Measurements from ENCODE around the gene CHP1. TPM values are rescaled to one million over a fixed set of nuclear protein-coding genes. Genes with fewer than 3 reads are reported as not detected.

The CHP1 gene
- polyA plus RNA-seq, 3 donors = 57.2 to 67.2 (median 58.8) TPM

DNA sequence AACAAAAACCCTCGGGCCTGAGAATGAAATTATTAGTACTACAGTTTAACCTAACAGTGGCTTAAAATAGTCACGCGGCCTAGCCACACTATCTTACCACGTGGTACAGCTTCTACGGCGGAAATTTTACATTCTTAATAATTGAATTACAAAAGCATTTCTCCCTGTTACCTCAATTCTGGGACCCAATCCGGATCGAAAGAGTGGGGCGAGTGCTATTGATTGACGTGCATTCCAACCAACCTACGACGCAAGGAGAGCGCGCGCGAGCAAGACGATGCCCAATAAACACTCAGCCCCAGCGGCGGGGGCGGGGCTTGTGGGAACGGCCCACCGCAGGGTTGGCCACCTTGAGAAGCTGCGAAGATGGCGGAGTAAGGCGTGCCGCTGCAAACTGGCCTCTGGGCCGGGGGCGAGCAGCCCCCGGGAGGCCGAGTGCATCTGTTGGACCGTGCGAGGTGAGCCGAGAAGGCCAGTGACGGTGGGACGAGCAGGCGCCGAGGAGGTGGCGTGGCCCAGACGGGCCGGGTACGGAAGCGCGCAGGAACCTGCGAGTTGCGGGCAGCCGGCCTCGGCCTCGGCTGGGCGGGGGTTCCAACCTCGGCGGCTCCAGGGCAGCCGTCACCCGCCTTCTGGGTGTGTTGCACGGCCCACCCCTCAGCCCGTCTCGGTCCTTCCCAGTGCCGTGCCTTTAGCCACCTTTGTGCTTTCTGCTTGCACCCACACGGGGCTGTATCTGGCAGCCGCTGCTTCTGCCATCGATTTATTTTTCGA is 52.8 kb downstream of the CHP1 start:
- Mint-ChIP-seq H3K4me3 (peak overlapping the region; percentile 92 to 93), H3K4me1 (peaks cover 37% of the 10 kb centered on the region), H3K9me3 (peaks cover 0 to 3% (median 0%) of the 10 kb centered on the region in 7 donors), H3K27ac (peak overlapping the region; percentile 93 to 99 (median 95)), H3K36me3 (peaks cover 38 to 56% of the 10 kb centered on the region in 2 donors), H3K27me3 (ENCODE audit: low read depth in 3 of 3) (peaks cover 0 to 2% (median 0%) of the 10 kb centered on the region in 3 donors)
- peak overlapping the region; percentile 76 to 91 for H3K27ac ChIP-seq (ENCODE audit: low read depth in 1 of 2, low read length in 2 of 2)
- peak; percentile 98 to 99 (median 99) for DNase-seq
- no peaks in the 10 kb centered on the region for H3K9me3 ChIP-seq (replicated peaks in 1 of 2; ENCODE audit: control insufficient read depth in 1 of 2, insufficient read depth in 1 of 2, low read length in 2 of 2)
- peak overlapping the region; percentile 64 to 91 (median 84) for H3K4me3 ChIP-seq (replicated peaks in 1 of 3; ENCODE audit: low read depth in 2 of 3, low read length in 3 of 3)
- H3K4me2 ChIP-seq (replicated peaks; ENCODE audit: extremely low read depth, low read length, poor library complexity, severe bottlenecking) = peak overlapping the region; percentile 88
- intact Hi-C loops (cut with micrococcal nuclease) = loop anchor here (5.0 to 10.0 kb wide), 2 partner anchors 48 to 131 kb away; partner anchors contain the start of genes RTF1 (in 2 of the 2), NUSAP1 (in 1 of the 2) and OIP5 (in 1 of the 2)
- H2AFZ ChIP-seq (ENCODE audit: insufficient read depth, low read depth, low read length, poor library complexity, severe bottlenecking) = peak overlapping the region; percentile 82
- WGBS (ENCODE audit: insufficient coverage) = under 1% methylated on average over 53 of the region's 61 CpGs
- TF ChIP-seq, protein P1, sequence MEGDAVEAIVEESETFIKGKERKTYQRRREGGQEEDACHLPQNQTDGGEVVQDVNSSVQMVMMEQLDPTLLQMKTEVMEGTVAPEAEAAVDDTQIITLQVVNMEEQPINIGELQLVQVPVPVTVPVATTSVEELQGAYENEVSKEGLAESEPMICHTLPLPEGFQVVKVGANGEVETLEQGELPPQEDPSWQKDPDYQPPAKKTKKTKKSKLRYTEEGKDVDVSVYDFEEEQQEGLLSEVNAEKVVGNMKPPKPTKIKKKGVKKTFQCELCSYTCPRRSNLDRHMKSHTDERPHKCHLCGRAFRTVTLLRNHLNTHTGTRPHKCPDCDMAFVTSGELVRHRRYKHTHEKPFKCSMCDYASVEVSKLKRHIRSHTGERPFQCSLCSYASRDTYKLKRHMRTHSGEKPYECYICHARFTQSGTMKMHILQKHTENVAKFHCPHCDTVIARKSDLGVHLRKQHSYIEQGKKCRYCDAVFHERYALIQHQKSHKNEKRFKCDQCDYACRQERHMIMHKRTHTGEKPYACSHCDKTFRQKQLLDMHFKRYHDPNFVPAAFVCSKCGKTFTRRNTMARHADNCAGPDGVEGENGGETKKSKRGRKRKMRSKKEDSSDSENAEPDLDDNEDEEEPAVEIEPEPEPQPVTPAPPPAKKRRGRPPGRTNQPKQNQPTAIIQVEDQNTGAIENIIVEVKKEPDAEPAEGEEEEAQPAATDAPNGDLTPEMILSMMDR (IDR thresholded peaks at IDR 0.05) = no peak
- H3K79me2 ChIP-seq (ENCODE audit: insufficient read depth, low read length) = peaks cover 51% of the 10 kb centered on the region
- H3K36me3 ChIP-seq (replicated peaks in 1 of 2; ENCODE audit: control insufficient read depth in 1 of 2, insufficient read depth in 2 of 2, low read length in 2 of 2) = peaks cover 30 to 53% of the 10 kb centered on the region in 2 donors
- H4K20me1 ChIP-seq (ENCODE audit: insufficient read depth, low read length) = no peaks in the 10 kb centered on the region
- peaks cover 30 to 38% of the 10 kb centered on the region in 2 donors for H3K4me1 ChIP-seq (ENCODE audit: control insufficient read depth in 1 of 2, insufficient read depth in 2 of 2, low read length in 2 of 2)
- H3K27me3 ChIP-seq (ENCODE audit: control insufficient read depth in 2 of 2, insufficient read depth in 2 of 2, low read length in 2 of 2) = no peaks in the 10 kb centered on the region
- peak overlapping the region; percentile 91 for H3K9ac ChIP-seq (ENCODE audit: insufficient read depth, low read length, poor library complexity, severe bottlenecking)

DNA sequence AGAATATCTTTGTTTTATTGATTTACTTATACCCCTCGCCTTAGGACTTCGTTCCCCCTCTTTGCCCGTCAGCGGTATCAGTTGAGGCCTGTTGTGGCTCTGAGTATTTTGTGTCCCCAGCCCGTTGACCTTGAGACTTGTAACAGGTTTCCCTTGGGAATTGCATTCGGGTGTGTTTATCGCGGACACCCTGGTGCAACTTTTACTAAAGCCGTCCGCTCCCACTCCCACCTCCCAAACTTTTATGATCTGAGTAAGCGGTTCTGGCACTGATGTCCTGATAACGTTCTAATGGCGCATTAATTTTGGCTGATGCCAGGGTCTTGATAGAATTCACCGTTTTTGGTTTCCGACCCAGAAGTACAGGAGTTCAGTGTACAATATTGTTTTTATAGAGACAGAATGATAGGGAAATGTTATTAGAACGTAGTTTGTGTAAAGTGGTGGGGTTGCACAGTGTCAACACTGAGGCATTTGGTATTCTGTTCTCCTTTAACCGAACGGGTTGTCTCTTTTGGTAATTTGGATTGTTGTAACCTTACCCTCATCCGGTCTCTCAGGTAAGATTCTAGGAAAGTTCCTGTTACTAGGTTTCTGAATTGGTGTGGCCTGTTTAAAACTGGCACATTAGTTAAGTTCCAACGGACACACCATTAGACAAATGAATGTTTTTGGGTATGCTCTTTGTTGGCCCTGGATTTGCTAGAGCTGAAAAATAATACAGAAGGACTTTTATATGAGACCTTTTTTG is 53.5 kb downstream of the CHP1 start:
- peaks cover 26 to 50% of the 10 kb centered on the region in 2 donors for H3K36me3 ChIP-seq (replicated peaks in 1 of 2; ENCODE audit: control insufficient read depth in 1 of 2, insufficient read depth in 2 of 2, low read length in 2 of 2)
- TF ChIP-seq, protein P1 (IDR thresholded peaks at IDR 0.05) = no peak
- peaks cover 30 to 38% of the 10 kb centered on the region in 2 donors for H3K4me1 ChIP-seq (ENCODE audit: control insufficient read depth in 1 of 2, insufficient read depth in 2 of 2, low read length in 2 of 2)
- Mint-ChIP-seq H3K36me3 (peaks cover 30 to 49% of the 10 kb centered on the region in 2 donors), H3K27me3 (ENCODE audit: low read depth in 3 of 3) (peaks cover 0 to 2% (median 0%) of the 10 kb centered on the region in 3 donors), H3K4me1 (peaks cover 40% of the 10 kb centered on the region), H3K27ac (peak overlapping the region; percentile 93 to 99 (median 95)), H3K4me3 (peak overlapping the region; percentile 92 to 93), H3K9me3 (peaks cover 0 to 3% (median 0%) of the 10 kb centered on the region in 7 donors)
- intact Hi-C loops (cut with micrococcal nuclease) = loop anchor here (5.0 to 10.0 kb wide), 2 partner anchors 48 to 130 kb away; partner anchors contain the start of genes RTF1 (in 2 of the 2), NUSAP1 (in 1 of the 2) and OIP5 (in 1 of the 2)
- no peaks in the 10 kb centered on the region for H3K27me3 ChIP-seq (ENCODE audit: control insufficient read depth in 2 of 2, insufficient read depth in 2 of 2, low read length in 2 of 2)
- H4K20me1 ChIP-seq (ENCODE audit: insufficient read depth, low read length) = no peaks in the 10 kb centered on the region
- peaks cover 57% of the 10 kb centered on the region for H3K79me2 ChIP-seq (ENCODE audit: insufficient read depth, low read length)
- H3K27ac ChIP-seq (ENCODE audit: low read depth in 1 of 2, low read length in 2 of 2) = peak overlapping the region; percentile 76 to 91
- peak overlapping the region; percentile 91 for H3K9ac ChIP-seq (ENCODE audit: insufficient read depth, low read length, poor library complexity, severe bottlenecking)
- WGBS (ENCODE audit: insufficient coverage) = 0% methylated on average over 15 of the region's 20 CpGs
- no peaks in the 10 kb centered on the region for H3K9me3 ChIP-seq (replicated peaks in 1 of 2; ENCODE audit: control insufficient read depth in 1 of 2, insufficient read depth in 1 of 2, low read length in 2 of 2)
- DNase-seq = no peak
- peak overlapping the region; percentile 82 for H2AFZ ChIP-seq (ENCODE audit: insufficient read depth, low read depth, low read length, poor library complexity, severe bottlenecking)
- H3K4me3 ChIP-seq (replicated peaks in 1 of 3; ENCODE audit: low read depth in 2 of 3, low read length in 3 of 3) = peak overlapping the region; percentile 64 to 91 (median 84)
- H3K4me2 ChIP-seq (replicated peaks; ENCODE audit: extremely low read depth, low read length, poor library complexity, severe bottlenecking) = peak overlapping the region; percentile 88

All from CD14-positive monocyte (primary cell).